GM21723 (cell line): Measurements from ENCODE around the gene MAN2A2.
"Not testable (repeated sequence)": the region's sequence is repeated elsewhere in the genome, so short reads cannot be mapped to it uniquely, and the experiment has no call there.

Source experiments
- ATAC-seq: cut with Tn5 transposase; IDR thresholded peaks from one replicate; pipeline ENCODE4 v1.9.1; 2021; ENCODE audit warnings: mild to moderate bottlenecking, moderate library complexity; ENCODE audit not compliant: unreplicated experiment

The MAN2A2 gene

GRCh38 chr15:90871139-90871715 is 31.9 kb upstream of the MAN2A2 start:
- ATAC-seq: peak; percentile 33

GRCh38 chr15:90871716-90872485 is 31.2 kb upstream of the MAN2A2 start:
- peak; percentile 28 for ATAC-seq

DNA sequence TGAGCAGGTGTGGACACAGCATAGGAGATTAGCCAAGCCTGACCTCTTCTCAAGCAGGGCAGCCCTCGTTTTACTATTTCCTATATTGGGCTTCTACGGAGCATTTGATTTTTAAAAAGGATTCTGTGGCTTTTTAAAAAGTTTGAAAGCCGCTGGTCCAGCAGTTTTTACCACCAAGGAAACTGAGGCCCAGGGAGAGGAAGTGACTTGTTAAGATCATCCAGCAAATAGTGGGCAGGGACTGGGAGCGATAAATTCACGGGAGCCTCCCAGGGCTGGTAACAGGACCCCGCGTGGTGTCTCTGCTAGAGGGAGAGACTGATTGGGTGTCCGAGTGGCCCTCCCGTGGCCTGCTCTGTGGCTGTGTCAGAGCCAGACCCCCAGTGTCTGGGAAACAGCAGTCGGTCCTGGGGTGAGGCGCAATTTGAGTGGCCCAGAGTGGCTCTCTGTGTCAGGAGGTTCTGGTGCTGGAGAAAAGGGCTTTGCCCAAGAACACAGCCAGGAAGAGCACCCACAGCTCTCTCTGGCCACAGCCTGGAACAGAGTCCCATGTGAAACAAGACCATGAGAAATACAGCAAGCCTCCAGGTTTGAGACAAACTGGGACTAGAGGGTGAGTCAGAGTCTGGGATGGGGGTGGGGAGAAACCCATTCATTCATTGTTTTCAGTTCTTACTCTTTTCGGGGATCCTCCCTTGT is 30.5 kb upstream of the MAN2A2 start:
- ATAC-seq: peak; percentile 26

DNA sequence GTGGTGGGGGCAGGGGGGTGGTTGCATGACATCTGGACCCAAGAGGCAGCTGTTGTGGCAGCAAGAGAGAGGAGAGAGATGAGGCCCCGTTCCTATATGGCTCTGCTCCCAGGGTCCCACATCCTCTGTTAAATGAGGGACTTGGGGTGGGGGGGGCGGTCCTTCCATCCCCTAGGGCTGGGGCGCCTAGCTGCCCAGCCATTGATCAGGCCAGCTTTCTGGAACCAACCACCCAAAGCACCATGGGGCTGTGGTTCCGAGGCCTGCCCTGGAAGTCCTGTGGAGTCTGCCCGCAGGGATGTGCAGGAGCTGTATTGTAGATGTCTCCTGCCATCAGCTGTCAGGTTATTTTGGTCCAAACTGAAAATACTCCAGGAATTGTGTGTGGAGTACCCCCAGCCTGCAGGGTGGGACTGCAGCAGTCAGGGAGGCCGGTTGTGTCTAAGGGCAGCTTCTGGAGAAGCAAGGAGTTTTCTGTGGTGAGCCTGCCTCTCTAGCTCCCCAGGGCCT is 29.6 kb upstream of the MAN2A2 start:
- no peak for ATAC-seq

DNA sequence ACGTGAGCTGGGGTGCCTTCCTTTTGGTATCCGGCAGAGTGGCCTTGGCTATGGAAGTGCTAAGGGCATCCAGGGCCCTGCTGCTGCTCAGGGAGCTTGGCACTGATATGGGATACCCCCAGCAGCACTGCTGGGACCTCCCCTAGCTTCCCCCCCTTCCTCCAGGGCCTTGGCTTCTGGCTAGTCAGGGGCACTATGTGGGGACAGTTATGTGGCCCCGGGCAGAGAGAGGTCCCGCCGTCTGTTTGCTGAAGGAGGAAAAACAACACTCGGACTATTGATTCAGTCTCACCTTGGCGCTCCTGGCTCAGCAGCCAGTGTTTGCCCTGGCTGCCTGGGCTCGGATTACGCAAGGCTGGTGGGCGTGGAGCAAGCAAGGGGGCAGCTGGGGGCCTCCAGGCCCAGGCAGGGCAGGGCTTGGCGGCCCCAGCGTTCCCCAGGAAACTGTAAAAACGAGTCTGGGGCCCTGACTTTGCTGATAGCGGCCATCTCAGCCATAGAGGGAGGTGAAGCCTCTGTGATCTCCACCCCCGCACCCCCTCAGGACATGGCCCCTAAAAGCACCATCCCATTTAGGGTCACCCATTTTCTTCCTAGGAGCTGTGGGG is 29.0 kb upstream of the MAN2A2 start:
- ATAC-seq: no peak

DNA sequence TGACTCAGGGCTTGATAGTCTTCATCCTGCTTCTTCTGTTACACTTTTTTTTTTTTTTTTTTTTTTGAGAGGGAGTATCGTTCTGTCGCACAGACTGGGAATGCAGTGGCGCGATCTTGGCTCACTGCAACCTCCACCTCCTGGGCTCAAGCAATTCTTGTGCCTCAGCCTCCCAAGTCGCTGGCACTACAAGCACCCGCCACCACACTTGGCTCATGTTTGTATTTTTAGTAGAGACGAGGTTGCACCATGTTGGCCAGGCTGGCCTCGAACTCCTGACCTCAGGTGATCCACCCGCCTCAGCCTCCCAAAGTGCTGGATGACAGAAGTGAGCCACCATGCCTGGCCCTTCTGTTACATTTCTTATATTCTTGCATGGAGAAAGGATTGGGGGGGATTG is 28.1 kb upstream of the MAN2A2 start:
- ATAC-seq: not testable (repeated sequence)

- no peak for ATAC-seq
These were observed 27.5 kb upstream of the MAN2A2 start for GRCh38 chr15:90875549-90875981.

DNA sequence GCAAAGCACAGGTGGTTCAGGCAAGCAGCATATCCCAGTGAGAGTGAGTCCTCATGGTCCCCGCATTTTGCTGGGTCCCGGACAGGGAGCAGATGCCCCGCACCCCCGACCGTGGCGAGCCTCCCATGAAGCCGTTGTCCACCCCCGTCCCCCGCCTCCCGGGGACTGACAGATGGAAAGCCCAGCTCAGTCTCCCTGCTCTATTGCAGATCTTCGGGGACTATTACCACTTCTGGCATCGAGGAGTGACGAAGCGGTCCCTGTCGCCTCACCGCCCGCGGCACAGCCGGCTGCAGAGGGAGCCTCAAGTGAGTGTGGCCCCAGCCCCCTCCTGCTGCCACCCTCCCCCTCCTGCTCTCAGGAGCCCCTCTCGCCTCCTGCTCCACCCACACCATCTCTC is 27.1 kb upstream of the MAN2A2 start:
- ATAC-seq: no peak

- ATAC-seq: no peak
These were observed 26.5 kb upstream of the MAN2A2 start for GRCh38 chr15:90876512-90877170.

DNA sequence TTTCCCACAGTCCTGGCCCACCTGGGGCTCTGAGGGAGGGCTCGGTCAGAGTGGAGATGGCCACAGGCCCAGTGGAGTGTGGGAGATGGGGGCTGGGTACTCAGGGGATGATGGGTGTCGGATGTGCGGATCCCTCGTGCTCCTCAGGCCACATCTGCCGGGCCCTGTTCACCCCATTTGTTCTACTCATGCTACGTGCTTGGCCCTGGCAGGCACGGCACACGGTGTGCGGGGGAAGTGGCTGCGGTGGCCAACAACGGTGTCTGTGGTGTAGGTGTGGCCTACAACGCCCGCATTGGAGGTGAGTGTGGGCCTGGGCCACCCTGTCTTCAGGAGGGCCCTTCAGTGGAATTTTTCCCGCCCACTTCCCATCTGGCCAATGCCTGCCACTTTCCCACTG is 25.8 kb upstream of the MAN2A2 start:
- no peak for ATAC-seq

- ATAC-seq: no peak
These were observed 25.1 kb upstream of the MAN2A2 start for GRCh38 chr15:90877996-90878395.

DNA sequence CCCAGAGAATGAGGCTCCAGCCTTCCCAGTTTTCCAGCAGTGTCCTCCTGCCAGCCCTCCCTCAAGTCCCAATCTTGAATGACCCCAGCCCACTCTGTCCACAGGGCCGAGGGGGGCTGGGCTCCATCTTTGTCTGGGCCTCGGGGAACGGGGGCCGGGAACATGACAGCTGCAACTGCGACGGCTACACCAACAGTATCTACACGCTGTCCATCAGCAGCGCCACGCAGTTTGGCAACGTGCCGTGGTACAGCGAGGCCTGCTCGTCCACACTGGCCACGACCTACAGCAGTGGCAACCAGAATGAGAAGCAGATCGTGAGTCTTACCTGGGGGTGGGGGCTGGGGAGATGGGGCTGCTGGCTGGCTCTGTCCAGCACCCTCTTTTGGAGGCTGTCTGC is 24.4 kb upstream of the MAN2A2 start:
- ATAC-seq: no peak

GRCh38 chr15:90879730-90880366 is 23.3 kb upstream of the MAN2A2 start:
- ATAC-seq: no peak

DNA sequence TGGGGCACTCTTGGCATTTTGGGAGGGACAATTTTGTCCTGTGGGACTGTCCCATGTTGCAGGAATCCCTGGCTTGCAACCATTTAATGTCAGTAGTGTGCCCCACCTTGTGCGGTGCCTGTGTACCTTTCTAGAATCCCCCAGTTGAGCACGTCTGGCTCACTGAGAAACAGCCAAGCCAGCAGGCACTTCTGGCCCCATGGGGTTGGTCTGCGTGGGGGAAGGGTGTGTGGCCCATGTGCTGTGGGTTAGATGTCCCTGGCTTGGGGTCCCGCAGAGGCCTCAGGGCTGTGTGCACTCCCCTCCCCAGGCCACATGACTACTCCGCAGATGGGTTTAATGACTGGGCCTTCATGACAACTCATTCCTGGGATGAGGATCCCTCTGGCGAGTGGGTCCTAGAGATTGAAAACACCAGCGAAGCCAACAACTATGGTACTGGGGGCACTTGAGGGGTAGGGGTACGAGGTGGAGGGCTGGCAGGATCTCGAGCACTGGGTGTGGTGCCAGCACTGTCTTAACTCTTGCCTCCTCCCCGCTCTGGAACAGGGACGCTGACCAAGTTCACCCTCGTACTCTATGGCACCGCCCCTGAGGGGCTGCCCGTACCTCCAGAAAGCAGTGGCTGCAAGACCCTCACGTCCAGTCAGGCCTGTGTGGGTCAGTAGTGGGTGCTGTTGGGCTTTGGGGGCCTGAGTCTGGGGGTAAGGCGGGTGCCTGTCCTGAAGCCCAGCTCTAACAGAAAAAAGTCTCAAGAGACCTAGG is 22.5 kb upstream of the MAN2A2 start:
- no peak for ATAC-seq

- no peak for ATAC-seq
These were observed 21.7 kb upstream of the MAN2A2 start for GRCh38 chr15:90881181-90881977.

GRCh38 chr15:90881978-90882721 is 21.0 kb upstream of the MAN2A2 start:
- no peak for ATAC-seq

GRCh38 chr15:90882781-90883525 is 20.1 kb upstream of the MAN2A2 start:
- no peak for ATAC-seq
